BLaER1 treated with 17β-estradiol and CSF1 and Interleukin-3, amounts not matched to agents 10 nM and 100 nM (cell line): ENCODE data around the gene PMEL.

ENCODE experiments used
- H3K27ac ChIP-seq, 11 experiments: shearing (Covaris generic); formaldehyde crosslinking; 2 replicates each; pipeline ENCODE4 v1.8.1; 2022
- H3K27me3 ChIP-seq, 11 experiments: shearing (Covaris generic); formaldehyde crosslinking; 2 replicates each; pipeline ENCODE4 v1.8.1; 2022
- H3K36me3 ChIP-seq, 11 experiments: shearing (Covaris generic); formaldehyde crosslinking; 2 replicates each; pipeline ENCODE4 v1.8.1; 2022
- H3K4me1 ChIP-seq, 10 experiments: shearing (Covaris generic); formaldehyde crosslinking; 2 replicates each; pipeline ENCODE4 v1.8.1; 2022
- H3K4me2 ChIP-seq, 11 experiments: shearing (Covaris generic); formaldehyde crosslinking; 2 replicates each; pipeline ENCODE4 v1.8.1; 2022
- H3K4me3 ChIP-seq, 10 experiments: shearing (Covaris generic); formaldehyde crosslinking; 2 replicates each; pipeline ENCODE4 v1.8.1; 2022
- H3K9ac ChIP-seq, 11 experiments: shearing (Covaris generic); formaldehyde crosslinking; 2 replicates each; pipeline ENCODE4 v1.8.1; 2022
- H3K9me3 ChIP-seq, 11 experiments: shearing (Covaris generic); formaldehyde crosslinking; replicated peaks in 1 of 11; 2 replicates each; pipeline ENCODE4 v1.8.1; 2022
- H4K20me1 ChIP-seq, 11 experiments: shearing (Covaris generic); formaldehyde crosslinking; 2 replicates each; pipeline ENCODE4 v1.8.1; 2022
- Cebpa-rat ChIP-seq, 11 experiments: shearing (Covaris generic); IDR thresholded peaks; 2 replicates each; pipeline ENCODE4 v1.8.1; 2022

The PMEL gene

DNA sequence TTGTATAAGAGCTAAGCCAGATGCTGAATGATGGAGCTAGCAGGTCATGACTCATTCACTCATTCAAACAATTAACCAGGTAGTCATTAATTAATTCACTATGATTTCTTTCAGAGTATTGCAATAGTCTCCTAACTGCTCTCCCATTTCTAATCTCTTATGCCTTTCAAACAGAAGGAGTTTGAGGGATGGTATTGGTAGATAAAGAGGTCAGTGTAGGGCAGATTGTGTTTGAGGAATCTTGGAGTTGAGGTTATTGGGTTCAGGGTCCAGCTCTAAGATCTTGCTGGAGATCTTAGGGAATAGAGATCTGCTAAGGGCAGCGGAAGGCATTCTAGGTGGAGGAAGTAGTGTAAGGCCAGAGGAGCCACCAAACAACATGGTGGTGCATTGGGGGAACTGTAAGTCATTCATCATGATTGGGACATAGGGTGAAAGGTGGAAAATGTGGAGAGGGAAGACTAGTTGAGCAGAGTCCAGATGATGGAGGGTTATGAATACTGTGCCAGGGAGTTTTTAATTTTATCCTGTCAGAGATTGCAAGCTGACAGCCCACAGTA, 23.2 kb downstream of the PMEL start:
- H3K9ac ChIP-seq: no peak overlapping the region
- peaks cover 6 to 19% (median 10%) of the 10 kb centered on the region in 10 experiments; a peak in 19 of 20 replicates for H3K4me1 ChIP-seq
- no peak for TF ChIP-seq Cebpa-rat (IDR thresholded peaks at IDR 0.05)
- H3K27me3 ChIP-seq: no peaks in the 10 kb centered on the region
- peaks cover 79 to 98% (median 93%) of the 10 kb centered on the region in 11 experiments for H3K36me3 ChIP-seq
- H3K4me3 ChIP-seq: no peak overlapping the region
- no peak overlapping the region for H3K4me2 ChIP-seq
- H4K20me1 ChIP-seq: peaks cover 0 to 21% (median 0%) of the 10 kb centered on the region in 11 experiments; a peak in 3 of 22 replicates
- H3K27ac ChIP-seq: no peak overlapping the region
- no peaks in the 10 kb centered on the region for H3K9me3 ChIP-seq

DNA sequence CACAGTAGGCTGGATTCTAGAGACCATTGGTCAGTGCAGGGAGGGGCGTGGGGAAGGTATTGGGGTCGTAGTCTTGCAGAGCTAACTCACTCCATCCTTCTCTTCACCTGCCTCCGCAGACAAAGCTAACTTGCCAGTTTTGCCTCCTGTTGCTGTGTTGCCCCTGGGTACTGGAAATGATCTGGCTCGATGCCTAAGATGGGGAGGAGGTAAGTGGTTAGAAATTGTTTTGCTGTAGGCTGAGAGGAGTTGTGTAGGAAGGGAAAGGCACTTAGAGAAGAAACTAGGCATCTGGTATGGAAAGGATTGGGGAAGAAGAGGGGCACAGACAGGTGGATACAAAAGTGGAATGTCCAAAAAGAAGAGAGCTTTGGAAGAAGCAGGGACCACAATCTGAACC, 23.8 kb downstream of the PMEL start:
- Histone ChIP-seq H3K4me1 (peaks cover 6 to 19% (median 10%) of the 10 kb centered on the region in 10 experiments; a peak in 19 of 20 replicates), H3K9ac (no peak overlapping the region), H4K20me1 (peaks cover 0 to 25% (median 0%) of the 10 kb centered on the region in 11 experiments; a peak in 3 of 22 replicates), H3K27ac (no peak overlapping the region), H3K36me3 (peaks cover 82 to 98% (median 93%) of the 10 kb centered on the region in 11 experiments), H3K4me3 (no peak overlapping the region), H3K4me2 (no peak overlapping the region), H3K9me3 (no peaks in the 10 kb centered on the region), H3K27me3 (no peaks in the 10 kb centered on the region)
- TF ChIP-seq Cebpa-rat (IDR thresholded peaks at IDR 0.05): no peak

DNA sequence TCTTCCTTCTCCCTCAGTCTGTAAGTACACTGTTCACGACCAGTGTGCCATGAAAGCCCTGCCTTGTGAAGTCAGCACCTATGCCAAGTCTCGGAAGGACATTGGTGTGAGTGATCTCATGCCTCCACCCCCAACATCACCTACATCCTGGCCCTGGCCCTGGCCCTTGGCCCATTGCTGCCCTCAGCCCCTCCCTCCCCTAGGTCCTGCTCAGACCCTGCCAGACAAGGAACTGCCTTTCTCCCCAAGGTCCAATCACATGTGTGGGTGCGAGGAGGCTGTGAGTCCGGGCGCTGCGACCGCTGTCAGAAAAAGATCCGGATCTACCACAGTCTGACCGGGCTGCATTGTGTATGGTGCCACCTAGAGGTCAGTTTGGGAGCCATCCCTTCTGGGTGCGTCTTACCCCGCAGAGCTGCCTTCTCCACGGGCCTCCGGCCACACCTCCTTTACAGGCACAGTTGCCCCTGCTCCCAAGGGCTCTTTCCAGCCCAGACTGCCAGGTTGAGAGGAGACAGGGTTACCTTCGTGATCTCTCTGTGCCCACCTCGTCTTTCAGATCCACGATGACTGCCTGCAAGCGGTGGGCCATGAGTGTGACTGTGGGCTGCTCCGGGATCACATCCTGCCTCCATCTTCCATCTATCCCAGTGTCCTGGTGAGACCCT, 25.6 kb downstream of the PMEL start:
- Histone ChIP-seq H3K4me1 (peaks cover 7 to 26% (median 12%) of the 10 kb centered on the region in 10 experiments; a peak in 19 of 20 replicates), H3K9me3 (no peaks in the 10 kb centered on the region), H3K27me3 (no peaks in the 10 kb centered on the region), H4K20me1 (peaks cover 0 to 41% (median 0%) of the 10 kb centered on the region in 11 experiments; a peak in 5 of 22 replicates), H3K4me2 (peak overlapping the region; percentile 32 to 68 (median 49); a peak in 21 of 22 replicates), H3K27ac (peak overlapping the region in 3 of 11 experiments; percentile 11 to 43 (median 17); a peak in 2 of 22 replicates), H3K9ac (peak overlapping the region in 7 of 11 experiments; percentile 15 to 56 (median 43); a peak in 9 of 22 replicates), H3K36me3 (peaks cover 78 to 98% (median 87%) of the 10 kb centered on the region in 11 experiments), H3K4me3 (no peak overlapping the region)
- TF ChIP-seq Cebpa-rat (IDR thresholded peaks at IDR 0.05): no peak

DNA sequence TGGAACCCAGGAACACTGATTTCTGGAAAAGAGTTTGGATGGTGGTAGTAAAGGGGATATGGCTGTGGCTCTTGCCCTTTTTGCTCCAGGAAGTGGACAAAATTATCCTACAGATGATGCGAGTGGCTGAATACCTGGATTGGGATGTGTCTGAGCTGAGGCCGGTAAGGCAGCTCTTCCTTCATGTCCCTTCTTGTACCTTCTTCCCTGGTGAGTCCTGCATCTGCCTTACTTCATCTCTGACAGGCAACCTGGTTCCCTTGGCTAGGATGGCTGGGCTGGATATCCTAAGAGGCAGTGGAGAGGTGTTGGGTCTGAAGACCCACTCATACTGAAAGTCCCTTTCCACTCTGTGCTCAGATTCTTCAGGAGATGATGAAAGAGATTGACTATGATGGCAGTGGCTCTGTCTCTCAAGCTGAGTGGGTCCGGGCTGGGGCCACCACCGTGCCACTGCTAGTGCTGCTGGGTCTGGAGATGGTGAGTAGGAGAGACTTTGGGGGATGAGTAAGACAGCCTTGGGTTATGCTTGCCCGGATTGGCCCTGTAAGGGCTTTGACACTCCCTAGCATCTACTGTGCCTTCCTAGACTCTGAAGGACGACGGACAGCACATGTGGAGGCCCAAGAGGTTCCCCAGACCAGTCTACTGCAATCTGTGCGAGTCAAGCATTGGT, 26.9 kb downstream of the PMEL start:
- peaks cover 66 to 92% (median 74%) of the 10 kb centered on the region in 11 experiments for H3K36me3 ChIP-seq
- TF ChIP-seq Cebpa-rat (IDR thresholded peaks at IDR 0.05): 0 out of 22 replicates have a peak, but pooled peaks of 1 of the 11 experiments have one; percentile 8
- H3K4me1 ChIP-seq: peaks cover 16 to 38% (median 23%) of the 10 kb centered on the region in 10 experiments
- H3K4me3 ChIP-seq: no peak overlapping the region
- peaks cover 0 to 42% (median 0%) of the 10 kb centered on the region in 11 experiments; a peak in 6 of 22 replicates for H4K20me1 ChIP-seq
- H3K9me3 ChIP-seq: no peaks in the 10 kb centered on the region
- H3K27me3 ChIP-seq: no peaks in the 10 kb centered on the region
- 0 out of 22 replicates have a peak overlapping the region, but pooled peaks of 1 of the 11 experiments have one; percentile 46 for H3K4me2 ChIP-seq
- peak overlapping the region in 3 of 11 experiments; percentile 4 to 36 (median 34); a peak in 2 of 22 replicates for H3K9ac ChIP-seq
- no peak overlapping the region for H3K27ac ChIP-seq

DNA sequence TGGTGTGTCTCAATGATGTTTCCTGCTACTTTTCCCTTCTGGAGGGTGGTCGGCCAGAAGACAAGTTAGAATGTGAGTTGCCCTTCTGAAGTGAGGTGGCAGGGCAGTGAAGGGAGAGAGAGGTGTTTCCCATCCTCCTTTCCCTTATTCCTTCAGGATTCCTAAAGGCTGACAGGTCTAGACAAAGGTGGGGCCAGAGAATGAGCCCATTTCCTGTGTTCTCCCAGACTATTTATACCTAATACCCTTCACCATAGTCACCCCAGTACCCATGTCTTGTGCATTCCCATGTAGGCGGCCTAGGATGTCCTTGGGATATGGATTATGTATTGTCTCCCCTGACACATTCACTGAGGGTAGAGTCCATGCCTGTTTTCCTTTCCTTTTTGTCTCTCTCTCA, 27.9 kb downstream of the PMEL start:
- no peak for TF ChIP-seq Cebpa-rat (IDR thresholded peaks at IDR 0.05)
- Histone ChIP-seq H3K9ac (peak overlapping the region in 4 of 11 experiments; percentile 2 to 39 (median 35); a peak in 3 of 22 replicates), H3K4me3 (no peak overlapping the region), H3K36me3 (peaks cover 56 to 82% (median 64%) of the 10 kb centered on the region in 11 experiments), H3K4me2 (no peak overlapping the region), H3K27me3 (no peaks in the 10 kb centered on the region), H4K20me1 (peaks cover 0 to 42% (median 0%) of the 10 kb centered on the region in 11 experiments; a peak in 6 of 22 replicates), H3K4me1 (peaks cover 26 to 48% (median 33%) of the 10 kb centered on the region in 10 experiments), H3K27ac (no peak overlapping the region), H3K9me3 (no peaks in the 10 kb centered on the region)

DNA sequence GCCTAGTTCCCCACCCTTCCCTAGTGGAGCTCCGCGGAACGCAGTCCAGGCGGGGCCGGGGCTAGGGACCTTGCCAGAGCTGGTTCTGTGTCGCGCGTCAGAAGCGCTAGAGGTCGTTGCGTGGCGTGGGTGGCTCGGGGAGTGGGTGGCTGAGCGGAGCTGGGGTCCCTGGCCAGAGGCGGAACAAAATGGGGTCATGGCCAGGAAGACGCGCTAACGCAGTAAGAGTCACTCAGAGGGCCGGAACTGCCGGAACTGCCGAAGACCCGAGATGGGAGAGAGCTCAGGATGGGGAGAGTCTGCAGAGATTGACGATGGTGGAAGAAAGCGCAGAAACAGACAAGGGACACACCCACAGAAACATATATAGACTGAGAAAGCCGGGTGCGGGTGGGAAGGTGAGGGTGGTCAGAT, 30.1 kb downstream of the PMEL start:
- no peak for TF ChIP-seq Cebpa-rat (IDR thresholded peaks at IDR 0.05)
- H3K4me1 ChIP-seq: peaks cover 39 to 61% (median 50%) of the 10 kb centered on the region in 10 experiments
- peak overlapping the region in 1 of 11 experiments; percentile 9; a peak in 1 of 22 replicates for H3K9ac ChIP-seq
- H3K27me3 ChIP-seq: no peaks in the 10 kb centered on the region
- H3K4me2 ChIP-seq: no peak overlapping the region
- peak overlapping the region in 1 of 11 experiments; percentile 13; a peak in 2 of 22 replicates for H3K27ac ChIP-seq
- H4K20me1 ChIP-seq: peaks cover 0 to 40% (median 0%) of the 10 kb centered on the region in 11 experiments; a peak in 6 of 22 replicates
- no peaks in the 10 kb centered on the region for H3K9me3 ChIP-seq
- peaks cover 34 to 59% (median 42%) of the 10 kb centered on the region in 11 experiments for H3K36me3 ChIP-seq
- no peak overlapping the region for H3K4me3 ChIP-seq

DNA sequence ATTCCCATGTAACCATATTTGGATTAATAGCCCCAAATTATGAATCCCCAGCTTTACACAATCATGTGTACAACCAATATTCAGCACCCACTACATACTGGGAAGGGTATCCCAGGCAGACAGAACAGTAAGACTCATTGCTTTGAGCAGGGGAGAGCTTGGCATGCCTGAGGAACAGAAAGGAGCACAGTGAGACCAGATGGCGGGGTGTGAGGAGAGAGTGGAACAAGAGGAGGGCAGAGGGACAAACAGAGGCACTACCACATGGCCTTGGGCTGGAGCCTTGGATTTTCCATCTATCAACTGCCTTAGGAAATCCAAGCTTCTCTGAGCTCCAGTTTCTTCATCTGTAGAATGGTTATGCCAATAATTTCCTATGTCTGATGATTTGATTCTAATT, 31.1 kb downstream of the PMEL start:
- no peaks in the 10 kb centered on the region for H3K9me3 ChIP-seq
- peaks cover 40 to 63% (median 51%) of the 10 kb centered on the region in 10 experiments for H3K4me1 ChIP-seq
- no peak for TF ChIP-seq Cebpa-rat (IDR thresholded peaks at IDR 0.05)
- peak overlapping the region; percentile 90 to 100 (median 97); a peak in 21 of 22 replicates for H3K4me2 ChIP-seq
- peaks cover 0 to 38% (median 0%) of the 10 kb centered on the region in 11 experiments; a peak in 6 of 22 replicates for H4K20me1 ChIP-seq
- peak overlapping the region in 1 of 11 experiments; percentile 19; a peak in 1 of 22 replicates for H3K9ac ChIP-seq
- H3K27ac ChIP-seq: 0 out of 22 replicates have a peak overlapping the region, but pooled peaks of 1 of the 11 experiments have one; percentile 35
- H3K4me3 ChIP-seq: no peak overlapping the region
- H3K36me3 ChIP-seq: peaks cover 30 to 54% (median 38%) of the 10 kb centered on the region in 11 experiments
- H3K27me3 ChIP-seq: no peaks in the 10 kb centered on the region
